ENCODE measurements around the gene KDM8.

Gene KDM8

DNA sequence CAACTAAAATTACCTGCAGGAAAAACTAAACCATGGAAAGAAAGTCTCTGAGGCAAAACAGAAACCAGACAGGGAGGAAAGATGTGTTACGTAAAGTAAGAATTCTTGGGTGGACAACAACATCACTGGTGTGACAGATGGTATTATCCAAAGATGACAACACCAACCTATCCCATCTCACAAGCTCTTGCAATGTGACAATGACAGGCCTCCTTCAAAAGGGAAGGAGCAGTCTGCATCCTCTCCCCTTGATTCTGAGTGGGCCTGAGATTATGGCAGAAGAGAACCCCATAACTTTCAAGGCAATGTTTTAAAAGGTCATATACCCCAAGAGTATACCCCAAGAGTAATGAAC, 17.6 kb upstream of the KDM8 start:
- no peak overlapping the region for H3K4me3 ChIP-seq (ENCODE audit: low read depth, low read length)
- DNase-seq (ENCODE audit: low read depth, low spot score), result no peak
- POLR2A ChIA-PET, result no interaction called here
- TF ChIP-seq, protein P1, sequence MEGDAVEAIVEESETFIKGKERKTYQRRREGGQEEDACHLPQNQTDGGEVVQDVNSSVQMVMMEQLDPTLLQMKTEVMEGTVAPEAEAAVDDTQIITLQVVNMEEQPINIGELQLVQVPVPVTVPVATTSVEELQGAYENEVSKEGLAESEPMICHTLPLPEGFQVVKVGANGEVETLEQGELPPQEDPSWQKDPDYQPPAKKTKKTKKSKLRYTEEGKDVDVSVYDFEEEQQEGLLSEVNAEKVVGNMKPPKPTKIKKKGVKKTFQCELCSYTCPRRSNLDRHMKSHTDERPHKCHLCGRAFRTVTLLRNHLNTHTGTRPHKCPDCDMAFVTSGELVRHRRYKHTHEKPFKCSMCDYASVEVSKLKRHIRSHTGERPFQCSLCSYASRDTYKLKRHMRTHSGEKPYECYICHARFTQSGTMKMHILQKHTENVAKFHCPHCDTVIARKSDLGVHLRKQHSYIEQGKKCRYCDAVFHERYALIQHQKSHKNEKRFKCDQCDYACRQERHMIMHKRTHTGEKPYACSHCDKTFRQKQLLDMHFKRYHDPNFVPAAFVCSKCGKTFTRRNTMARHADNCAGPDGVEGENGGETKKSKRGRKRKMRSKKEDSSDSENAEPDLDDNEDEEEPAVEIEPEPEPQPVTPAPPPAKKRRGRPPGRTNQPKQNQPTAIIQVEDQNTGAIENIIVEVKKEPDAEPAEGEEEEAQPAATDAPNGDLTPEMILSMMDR (IDR thresholded peaks at IDR 0.05; ENCODE audit: insufficient read depth, low read length, missing control alignments), result no peak
- CTCF ChIA-PET, result interaction anchor here (2.5 kb wide), 1 partner anchor 9 kb away, joined by 9 read pairs; no protein-coding TSS in a partner anchor

DNA sequence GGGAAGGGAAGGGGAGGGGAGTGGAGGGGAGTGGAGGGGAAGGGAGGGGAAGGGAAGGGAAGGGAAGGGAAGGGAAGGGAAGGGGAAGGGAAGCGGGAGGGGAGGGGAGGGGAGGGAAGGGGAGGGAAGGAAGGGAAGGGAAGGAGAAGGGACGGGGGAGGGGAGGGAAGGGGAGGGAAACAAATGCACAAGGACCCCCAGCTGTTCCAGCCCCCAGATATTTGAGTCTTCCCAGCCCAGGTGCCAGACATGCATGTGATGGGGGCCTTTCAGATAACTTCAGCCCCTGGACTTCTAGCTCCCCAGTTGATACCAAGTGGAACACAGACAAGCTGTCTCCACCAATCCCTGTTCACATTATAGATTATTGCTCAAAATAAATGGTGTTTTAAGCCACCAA, 14.7 kb upstream of the KDM8 start:
- CTCF ChIA-PET, result interaction anchor here (1.4 kb wide), 2 partner anchors 9 to 46 kb away, joined by 3 to 5 read pairs; no protein-coding TSS in a partner anchor
- TF ChIP-seq, protein P1 (IDR thresholded peaks at IDR 0.05; ENCODE audit: insufficient read depth, low read length, missing control alignments), result no peak
- POLR2A ChIA-PET, result no interaction called here
- DNase-seq (ENCODE audit: low read depth, low spot score), result no peak
- H3K4me3 ChIP-seq (ENCODE audit: low read depth, low read length), result no peak overlapping the region

DNA sequence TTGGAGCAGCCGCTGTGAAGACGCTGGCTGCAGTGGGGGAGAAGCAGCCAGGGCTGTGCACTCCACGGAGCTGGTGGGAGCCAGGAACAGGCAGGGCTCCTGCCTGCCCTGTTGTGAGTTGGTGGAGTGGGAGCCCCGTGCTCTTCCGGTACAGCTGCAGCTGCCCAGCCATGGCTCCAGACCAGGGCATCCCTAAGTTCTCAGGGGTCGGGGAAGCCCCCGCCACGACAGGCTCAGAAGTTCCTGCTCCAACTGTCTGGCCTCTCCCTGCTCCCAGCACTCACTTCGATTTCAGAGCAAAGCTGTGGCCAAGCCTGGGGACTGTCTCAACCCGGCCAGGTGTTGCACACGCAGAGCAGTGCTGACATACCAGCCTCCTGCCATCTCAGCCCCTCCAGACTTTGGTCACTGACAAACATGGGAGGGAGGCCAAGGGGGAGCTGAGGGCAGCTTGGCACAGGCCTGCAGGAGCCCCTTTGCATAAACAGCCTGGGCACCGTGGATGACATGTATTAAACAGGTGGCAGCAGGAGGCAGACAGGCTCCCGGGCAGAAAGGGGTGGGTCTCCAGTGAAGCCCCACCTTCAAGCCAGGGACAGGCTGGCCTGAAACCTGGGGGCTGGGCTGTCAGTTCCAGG, 13.9 kb upstream of the KDM8 start:
- ChIA-PET POLR2A (no interaction called here), CTCF (interaction anchor here (1.2 to 1.9 kb wide), 2 partner anchors 10 to 178 kb away, joined by 3 to 11 read pairs; no protein-coding TSS in a partner anchor)
- DNase-seq (ENCODE audit: low read depth, low spot score), result no peak
- TF ChIP-seq, protein P1 (IDR thresholded peaks at IDR 0.05; ENCODE audit: insufficient read depth, low read length, missing control alignments), result no peak
- no peak overlapping the region for H3K4me3 ChIP-seq (ENCODE audit: low read depth, low read length)

DNA sequence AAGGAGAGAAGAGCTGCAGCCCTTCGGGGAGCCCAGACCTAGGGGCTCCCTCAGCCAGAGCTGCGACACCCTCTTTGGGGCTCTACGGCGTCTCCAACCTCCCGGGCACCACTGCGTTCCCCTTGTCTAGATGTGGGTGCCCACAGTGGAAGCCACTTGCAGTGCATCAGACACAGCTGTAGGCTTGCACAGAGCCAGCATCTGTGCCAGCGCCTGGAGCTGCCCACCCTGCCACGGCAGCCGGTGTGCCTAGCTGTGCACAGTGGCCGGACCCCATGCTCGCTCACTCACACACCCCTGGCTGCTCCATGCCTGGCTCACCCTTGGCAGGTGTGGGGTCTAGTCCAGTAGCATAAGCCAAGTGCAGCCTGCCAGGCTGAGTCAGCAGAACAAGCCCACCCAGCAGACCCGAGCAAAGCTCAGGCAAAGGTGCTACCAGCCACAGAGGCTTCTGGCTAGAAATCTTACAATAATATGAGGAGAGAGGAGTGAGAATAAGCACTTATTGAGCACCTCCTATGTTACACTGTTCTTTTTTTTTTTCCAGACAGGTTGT, 12.9 kb upstream of the KDM8 start:
- no peak overlapping the region for H3K4me3 ChIP-seq (ENCODE audit: low read depth, low read length)
- no peak for DNase-seq (ENCODE audit: low read depth, low spot score)
- TF ChIP-seq, protein P1 (IDR thresholded peaks at IDR 0.05; ENCODE audit: insufficient read depth, low read length, missing control alignments), result no peak
- ChIA-PET POLR2A (no interaction called here), CTCF (interaction anchor here (1.2 to 1.9 kb wide), 3 partner anchors 11 to 177 kb away, joined by 3 to 11 read pairs (median 3); no protein-coding TSS in a partner anchor)

DNA sequence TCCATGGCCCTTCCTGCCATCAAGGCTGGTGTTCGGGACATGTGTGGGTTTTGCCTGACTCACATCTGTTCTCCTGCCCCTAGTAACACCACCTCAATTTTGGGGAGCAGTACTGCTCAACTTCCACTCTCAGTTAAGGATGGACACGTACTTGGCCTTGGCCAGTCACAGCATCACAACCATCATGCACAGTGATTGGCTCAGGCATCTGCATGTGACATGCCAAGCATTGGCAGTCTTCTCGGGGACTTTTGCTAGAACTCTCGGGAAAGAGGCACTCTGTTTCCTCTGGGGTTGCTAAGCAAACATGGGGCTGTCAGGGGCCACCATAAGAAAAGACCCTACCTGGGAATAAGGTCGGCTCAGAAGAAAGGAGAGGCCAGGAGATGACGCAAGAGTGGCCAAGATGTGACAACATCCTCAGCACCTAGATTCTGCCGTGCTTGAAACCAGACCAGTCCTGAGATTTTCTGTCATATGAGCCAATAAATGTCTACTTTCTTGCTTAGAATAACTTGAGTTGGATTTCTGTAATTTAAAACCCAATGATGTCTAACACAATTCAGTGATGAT, 11.9 kb upstream of the KDM8 start:
- ChIA-PET POLR2A (no interaction called here), CTCF (interaction anchor here (0.6 to 1.9 kb wide), 4 partner anchors 12 to 102 kb away, joined by 3 to 11 read pairs (median 4); no protein-coding TSS in a partner anchor)
- H3K4me3 ChIP-seq (ENCODE audit: low read depth, low read length), result no peak overlapping the region
- DNase-seq (ENCODE audit: low read depth, low spot score), result no peak
- TF ChIP-seq, protein P1 (IDR thresholded peaks at IDR 0.05; ENCODE audit: insufficient read depth, low read length, missing control alignments), result no peak

DNA sequence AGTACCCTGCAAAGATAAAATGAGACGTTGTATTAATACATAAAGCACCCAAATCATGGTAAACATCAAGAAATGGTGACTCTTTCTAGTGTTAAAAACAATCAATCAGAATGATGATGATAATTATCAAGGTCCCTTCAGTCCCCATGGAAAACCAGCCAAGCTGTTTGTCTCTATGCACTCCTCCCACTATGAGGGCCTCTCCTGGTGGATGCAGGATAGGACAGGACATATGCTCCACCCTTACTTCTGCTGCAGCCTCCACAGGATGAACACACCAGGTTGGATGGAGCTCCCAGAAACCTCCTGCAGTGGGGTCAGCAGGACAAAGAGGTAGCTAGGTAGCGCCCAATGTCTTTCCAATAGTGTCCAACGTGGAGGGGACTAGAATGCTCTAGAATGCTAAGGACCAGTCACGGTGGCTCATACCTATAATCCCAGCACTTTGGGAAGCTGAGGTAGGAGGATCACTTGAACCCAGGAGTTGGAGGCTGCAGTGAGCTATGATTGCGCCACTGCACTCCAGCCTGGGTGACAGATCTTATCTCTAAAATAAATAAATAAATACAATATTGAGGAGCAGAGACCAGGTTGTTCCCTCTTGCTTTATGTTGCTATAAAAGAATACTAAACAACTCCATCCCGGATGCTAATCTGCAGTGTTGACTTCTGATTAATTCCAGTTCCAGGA, 9.9 kb upstream of the KDM8 start:
- DNase-seq (ENCODE audit: low read depth, low spot score), result no peak
- TF ChIP-seq, protein P1 (IDR thresholded peaks at IDR 0.05; ENCODE audit: insufficient read depth, low read length, missing control alignments), result no peak
- ChIA-PET CTCF (interaction anchor here (0.9 to 1.2 kb wide), 4 partner anchors 9 to 39 kb away, joined by 3 to 5 read pairs (median 3); partner anchors contain the start of gene KDM8), POLR2A (interaction anchor here (1.0 kb wide), 1 partner anchor 11 kb away, joined by 3 read pairs; no protein-coding TSS in a partner anchor)
- no peak overlapping the region for H3K4me3 ChIP-seq (ENCODE audit: low read depth, low read length)
